ENCODE measurements around the gene VGLL1. TPM values are rescaled to one million over a fixed set of nuclear protein-coding genes. Genes with fewer than 3 reads are reported as not detected.

VGLL1 gene
- total RNA-seq, 1 experiment from 2014 or later, result not detected

DNA sequence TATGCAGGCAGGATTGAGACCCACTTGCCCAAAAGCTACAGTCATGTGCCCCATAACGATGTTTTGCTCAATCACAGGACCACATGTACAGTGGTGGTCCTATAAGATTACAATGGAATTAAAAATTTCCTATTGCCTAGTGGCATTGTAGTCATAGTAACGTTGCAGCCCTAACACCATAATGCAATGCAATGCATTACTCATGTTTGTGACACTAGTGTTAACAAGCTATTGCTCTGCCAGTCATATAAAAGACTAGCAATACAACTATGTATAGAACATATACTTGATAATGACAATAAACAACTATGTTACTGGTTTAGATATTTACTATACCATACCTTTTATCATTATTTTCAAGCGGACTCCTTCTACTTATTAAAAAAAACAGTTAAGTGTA lies 50.6 kb downstream of the VGLL1 start:
- Histone ChIP-seq H3K4me1 (ENCODE audit: control insufficient read depth, insufficient read depth, low read length) (no peaks in the 10 kb centered on the region), H3K9me3 (ENCODE audit: control insufficient read depth, insufficient read depth, low read depth, low read length) (no peaks in the 10 kb centered on the region), H3K27ac (ENCODE audit: low read length) (no peak overlapping the region), H3K27me3 (ENCODE audit: control insufficient read depth, insufficient read depth, low read length) (no peaks in the 10 kb centered on the region), H3K36me3 (ENCODE audit: control insufficient read depth, insufficient read depth, low read length) (no peaks in the 10 kb centered on the region), H3K4me3 (ENCODE audit: low read depth in 2 of 2, low read length in 2 of 2) (no peak overlapping the region)
- BruUV-seq (replicated peaks), result no TSS peak
- in situ Hi-C loops (cut with HindIII; ENCODE audit: low pct_unique_long_range_greater_than_20kb, low sequenced_read_pairs) (no loop called here), intact Hi-C loops (cut with micrococcal nuclease; ENCODE audit: unreplicated experiment) (no loop called here)
- DNase-seq (ENCODE audit: low read depth, low spot score), result no peak
- CTCF ChIA-PET, result no interaction called here
- no peak for ATAC-seq
- TF ChIP-seq SIN3A (IDR thresholded peaks at IDR 0.05; ENCODE audit: borderline replicate concordance, insufficient read depth, low read depth, low read length) (no peak), POLR2AphosphoS5 (IDR thresholded peaks at IDR 0.05; ENCODE audit: low read depth, low read length) (no peak), REST (IDR thresholded peaks at IDR 0.05; ENCODE audit: insufficient read depth in 1 of 2, low read depth in 2 of 2, low read length in 1 of 2) (no peak), TCF7L2 (IDR thresholded peaks at IDR 0.05; ENCODE audit: low read depth, low read length) (no peak)
- TF ChIP-seq, protein P1, sequence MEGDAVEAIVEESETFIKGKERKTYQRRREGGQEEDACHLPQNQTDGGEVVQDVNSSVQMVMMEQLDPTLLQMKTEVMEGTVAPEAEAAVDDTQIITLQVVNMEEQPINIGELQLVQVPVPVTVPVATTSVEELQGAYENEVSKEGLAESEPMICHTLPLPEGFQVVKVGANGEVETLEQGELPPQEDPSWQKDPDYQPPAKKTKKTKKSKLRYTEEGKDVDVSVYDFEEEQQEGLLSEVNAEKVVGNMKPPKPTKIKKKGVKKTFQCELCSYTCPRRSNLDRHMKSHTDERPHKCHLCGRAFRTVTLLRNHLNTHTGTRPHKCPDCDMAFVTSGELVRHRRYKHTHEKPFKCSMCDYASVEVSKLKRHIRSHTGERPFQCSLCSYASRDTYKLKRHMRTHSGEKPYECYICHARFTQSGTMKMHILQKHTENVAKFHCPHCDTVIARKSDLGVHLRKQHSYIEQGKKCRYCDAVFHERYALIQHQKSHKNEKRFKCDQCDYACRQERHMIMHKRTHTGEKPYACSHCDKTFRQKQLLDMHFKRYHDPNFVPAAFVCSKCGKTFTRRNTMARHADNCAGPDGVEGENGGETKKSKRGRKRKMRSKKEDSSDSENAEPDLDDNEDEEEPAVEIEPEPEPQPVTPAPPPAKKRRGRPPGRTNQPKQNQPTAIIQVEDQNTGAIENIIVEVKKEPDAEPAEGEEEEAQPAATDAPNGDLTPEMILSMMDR (IDR thresholded peaks at IDR 0.05), result no peak
- POLR2A ChIA-PET, result no interaction called here

DNA sequence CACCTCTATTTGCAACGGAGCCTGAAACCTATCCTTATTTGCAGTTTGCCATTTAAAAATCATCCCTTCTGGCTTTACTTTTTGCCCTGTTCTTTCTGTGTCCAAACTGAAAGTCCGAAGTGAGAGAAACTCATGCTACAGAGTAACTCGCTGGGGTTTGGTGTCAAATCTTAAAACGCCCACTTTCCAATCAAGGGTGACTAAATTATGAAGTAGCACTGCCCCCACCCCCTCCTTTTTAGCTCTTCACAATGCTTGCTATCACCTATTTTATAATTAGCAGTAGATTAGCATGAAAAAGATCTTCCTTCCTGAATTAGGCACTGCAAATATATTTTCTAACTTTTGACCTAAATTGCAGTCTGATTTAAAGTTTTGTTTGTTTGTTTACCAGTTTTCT lies 52.5 kb downstream of the VGLL1 start:
- POLR2A ChIA-PET, result no interaction called here
- ATAC-seq, result no peak
- in situ Hi-C loops (cut with HindIII; ENCODE audit: low pct_unique_long_range_greater_than_20kb, low sequenced_read_pairs), result no loop called here

More for the DNA sequence above, 52.5 kb downstream of the VGLL1 start:
- TF ChIP-seq TCF7L2 (IDR thresholded peaks at IDR 0.05; ENCODE audit: low read depth, low read length) (no peak), REST (IDR thresholded peaks at IDR 0.05; ENCODE audit: insufficient read depth in 1 of 2, low read depth in 2 of 2, low read length in 1 of 2) (no peak), SIN3A (IDR thresholded peaks at IDR 0.05; ENCODE audit: borderline replicate concordance, insufficient read depth, low read depth, low read length) (no peak), POLR2AphosphoS5 (IDR thresholded peaks at IDR 0.05; ENCODE audit: low read depth, low read length) (no peak)
- TF ChIP-seq, protein P1 (IDR thresholded peaks at IDR 0.05), result no peak
- H3K27me3 ChIP-seq (ENCODE audit: control insufficient read depth, insufficient read depth, low read length), result no peaks in the 10 kb centered on the region
- CTCF ChIA-PET, result no interaction called here
- H3K27ac ChIP-seq (ENCODE audit: low read length), result no peak overlapping the region
- no peaks in the 10 kb centered on the region for H3K9me3 ChIP-seq (ENCODE audit: control insufficient read depth, insufficient read depth, low read depth, low read length)
- BruUV-seq (replicated peaks), result no TSS peak
- H3K4me3 ChIP-seq (ENCODE audit: low read depth in 2 of 2, low read length in 2 of 2), result no peak overlapping the region
- intact Hi-C loops (cut with micrococcal nuclease; ENCODE audit: unreplicated experiment), result no loop called here
- no peaks in the 10 kb centered on the region for H3K4me1 ChIP-seq (ENCODE audit: control insufficient read depth, insufficient read depth, low read length)
- DNase-seq (ENCODE audit: low read depth, low spot score), result no peak
- H3K36me3 ChIP-seq (ENCODE audit: control insufficient read depth, insufficient read depth, low read length), result no peaks in the 10 kb centered on the region
